Urinary bladder (tissue), 4 donors: ENCODE results near the gene SLC35F4. TPM values are rescaled to one million over a fixed set of nuclear protein-coding genes. Genes with fewer than 3 reads are reported as not detected.
A peak's percentile ranks its signal among the peaks of the same experiment; 100 is the strongest.
"Not testable (repeated sequence)": the region's sequence is repeated elsewhere in the genome, so short reads cannot be mapped to it uniquely, and the experiment has no call there.

Source experiments
- DNase-seq: peaks from one replicate; pipeline ENCODE4 v3.0.0-alpha.2; 2015; ENCODE audit errors: extremely low spot score
- H3K27ac ChIP-seq: one replicate; pipeline ENCODE4 v1.5.1; 2013; ENCODE audit warnings: low read depth, mild to moderate bottlenecking, moderate library complexity
- H3K36me3 ChIP-seq: one replicate; pipeline ENCODE4 v1.6.1; 2013; ENCODE audit warnings: mild to moderate bottlenecking, moderate library complexity; ENCODE audit not compliant: insufficient read depth
- H3K4me1 ChIP-seq: one replicate; pipeline ENCODE4 v1.6.1; 2013; ENCODE audit warnings: mild to moderate bottlenecking, moderate library complexity; ENCODE audit not compliant: insufficient read depth
- H3K4me3 ChIP-seq: one replicate; pipeline ENCODE4 v1.5.1; 2013; ENCODE audit warnings: low read depth, low read length
- WGBS: extraction: QIAGEN DNeasy Blood & Tissue Kit; methylation state at CpG from one replicate; pipeline ENCODE4 v1.1.7; 2013; 5-methylcytosine and 5-hydroxymethylcytosine counted together
- polyA plus RNA-seq: library from polyadenylated mRNA; stranded (reverse); fragments of 200-250 nt; gene quantifications from one replicate; pipeline ENCODE4 v1.2.3, GENCODE V29; 2013
- total RNA-seq: library from RNA; depleted of rRNA; stranded (reverse); fragments of >200 nt; gene quantifications from one replicate; pipeline ENCODE4 v1.2.3, GENCODE V29; 2014
- donor health status: healthy with polysubstance abuse.
- donor health status: healthy.

SLC35F4 gene
- total and polyA plus RNA-seq, 2 donors: 0.11 to 0.90 TPM

DNA sequence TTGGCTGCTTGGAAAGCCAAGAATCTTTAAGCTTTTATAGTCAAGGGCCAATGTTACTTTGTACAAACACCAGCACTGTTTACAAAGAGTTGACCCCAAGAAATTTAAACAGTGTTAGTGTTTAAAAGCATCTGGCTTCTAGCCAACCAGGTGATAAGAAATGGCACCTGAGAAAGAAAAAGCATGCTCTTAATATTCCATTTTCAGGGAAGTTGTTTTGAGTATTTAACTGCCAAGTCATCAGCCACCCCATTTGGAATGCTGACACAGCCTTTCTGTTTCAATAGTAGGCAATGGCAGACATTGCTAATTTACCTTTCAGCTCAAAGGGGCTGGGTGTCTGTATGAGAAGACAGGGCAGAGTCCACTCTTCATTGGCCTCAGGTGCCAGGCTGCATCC is 3.7 kb upstream of the SLC35F4 start:
- Histone ChIP-seq H3K4me3 (no peak overlapping the region), H3K36me3 (no peaks in the 10 kb centered on the region), H3K27ac (no peak overlapping the region), H3K4me1 (peaks cover 4% of the 10 kb centered on the region)
- DNase-seq: no peak

DNA sequence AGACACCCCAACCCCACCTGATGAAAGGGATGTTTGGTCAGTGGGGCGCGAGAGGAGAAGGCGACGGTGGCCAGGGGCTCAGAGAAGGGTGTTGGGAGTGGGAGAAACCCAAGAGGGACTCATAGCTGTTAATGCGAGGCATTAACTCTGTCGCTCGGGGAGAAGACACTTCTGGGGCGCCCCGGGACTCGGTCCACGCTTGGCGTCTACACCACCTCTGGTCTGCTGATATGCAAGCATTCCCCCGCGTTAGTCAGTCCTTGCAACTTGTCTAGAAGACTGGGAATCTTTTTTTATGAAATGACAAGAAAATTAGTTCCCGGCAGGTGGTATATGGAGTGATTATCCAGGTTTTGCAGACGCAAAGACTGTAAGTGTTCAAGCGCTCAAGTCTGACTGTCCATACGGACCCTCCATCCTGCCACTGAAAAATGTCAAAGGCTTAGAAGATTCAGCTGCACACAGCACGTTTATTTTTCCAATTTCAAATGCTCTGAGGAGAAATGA is 360 bp upstream of the SLC35F4 start:
- Histone ChIP-seq H3K27ac (no peak overlapping the region), H3K36me3 (no peaks in the 10 kb centered on the region), H3K4me3 (no peak overlapping the region), H3K4me1 (peaks cover 4% of the 10 kb centered on the region)
- WGBS: 19% methylated on average over 19 of the region's 19 CpGs
- DNase-seq: no peak

DNA sequence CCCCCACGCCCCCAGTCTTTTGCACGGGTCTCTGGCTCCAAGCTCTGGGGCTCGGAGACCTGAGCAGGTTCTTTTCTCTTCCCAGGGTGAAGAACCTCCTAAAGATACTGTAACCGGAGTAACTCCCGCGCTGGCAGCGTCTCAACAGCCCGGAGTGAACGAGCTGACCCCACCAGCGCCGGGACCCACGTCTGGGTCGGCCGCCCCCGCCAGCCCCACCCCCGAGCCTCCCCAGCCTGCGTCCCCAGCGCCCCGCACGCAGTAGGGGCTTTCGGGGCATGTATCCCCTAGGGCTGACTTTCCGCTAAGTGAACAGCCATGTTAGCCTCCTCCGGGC is 858 bp downstream of the SLC35F4 start:
- Histone ChIP-seq H3K36me3 (no peaks in the 10 kb centered on the region), H3K4me3 (peak overlapping the region; percentile 2), H3K4me1 (peaks cover 4% of the 10 kb centered on the region), H3K27ac (no peak overlapping the region)
- WGBS: 2% methylated on average over 23 of the region's 23 CpGs
- no peak for DNase-seq

DNA sequence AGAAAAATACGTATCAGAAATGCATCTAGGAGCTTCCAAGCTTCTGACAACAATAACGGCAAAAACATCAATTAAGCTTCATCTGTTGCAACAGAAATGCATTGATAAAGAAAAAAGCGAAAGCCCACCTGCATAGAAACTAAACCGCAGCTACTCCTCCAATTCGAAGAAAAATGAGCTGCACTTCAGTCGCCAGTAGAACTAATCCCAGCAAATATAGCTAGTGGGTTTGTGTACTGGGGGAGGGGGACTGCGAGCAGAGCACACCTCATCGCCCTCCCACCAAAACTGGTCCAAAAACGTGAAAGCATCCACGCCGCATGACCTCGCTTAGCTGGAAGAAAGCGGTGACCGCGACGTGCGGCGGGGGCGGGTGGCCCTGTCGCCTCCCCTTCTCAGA is 1.2 kb downstream of the SLC35F4 start:
- peaks cover 4% of the 10 kb centered on the region for H3K4me1 ChIP-seq
- H3K4me3 ChIP-seq: no peak overlapping the region
- no peak for DNase-seq
- no peaks in the 10 kb centered on the region for H3K36me3 ChIP-seq
- no peak overlapping the region for H3K27ac ChIP-seq
- 20% methylated on average over 20 of the region's 20 CpGs for WGBS

DNA sequence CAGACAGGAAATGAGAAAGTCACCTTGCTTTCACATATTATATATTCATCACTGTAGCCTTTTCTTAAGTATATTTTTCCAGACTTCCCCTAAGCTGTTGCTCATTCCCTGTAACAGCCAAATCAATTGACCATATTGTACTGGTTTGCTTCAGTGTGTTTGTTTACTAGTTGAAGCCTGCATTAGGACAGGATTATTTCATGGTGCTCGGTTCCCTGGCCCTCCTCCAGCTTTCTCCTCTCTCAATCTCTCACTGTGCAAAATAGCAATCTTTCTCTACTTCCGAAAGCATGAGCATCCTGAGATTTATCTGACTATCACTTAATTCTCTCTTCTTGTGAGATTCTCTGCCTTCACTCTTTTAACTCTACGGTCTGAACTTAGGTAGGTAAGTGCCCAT is 2.4 kb downstream of the SLC35F4 start:
- WGBS: 59% methylated on average over 3 of the region's 3 CpGs
- Histone ChIP-seq H3K36me3 (no peaks in the 10 kb centered on the region), H3K4me1 (peaks cover 4% of the 10 kb centered on the region), H3K27ac (no peak overlapping the region), H3K4me3 (no peak overlapping the region)
- DNase-seq: no peak

DNA sequence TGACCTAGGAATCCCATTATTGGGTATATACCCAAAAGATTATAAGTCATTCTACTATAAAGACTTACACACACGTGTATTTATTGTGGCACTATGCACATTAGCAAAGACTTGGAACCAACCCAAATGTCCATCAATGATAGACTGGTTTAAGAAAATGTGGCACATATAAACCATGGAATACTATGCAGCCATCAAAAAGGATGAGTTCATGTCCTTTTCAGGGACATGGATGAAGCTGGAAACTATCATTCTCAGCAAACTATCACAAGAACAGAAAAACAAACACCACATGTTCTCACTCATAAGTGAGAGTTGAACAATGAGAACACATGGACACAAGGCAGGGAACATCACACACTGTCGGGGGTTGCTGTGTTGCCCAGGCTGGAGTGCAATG is 10.2 kb downstream of the SLC35F4 start:
- H3K4me1 ChIP-seq, H3K4me3 ChIP-seq, H3K36me3 ChIP-seq, DNase-seq, H3K27ac ChIP-seq: not testable (repeated sequence)
- 88% methylated on average over 2 of the region's 2 CpGs for WGBS

DNA sequence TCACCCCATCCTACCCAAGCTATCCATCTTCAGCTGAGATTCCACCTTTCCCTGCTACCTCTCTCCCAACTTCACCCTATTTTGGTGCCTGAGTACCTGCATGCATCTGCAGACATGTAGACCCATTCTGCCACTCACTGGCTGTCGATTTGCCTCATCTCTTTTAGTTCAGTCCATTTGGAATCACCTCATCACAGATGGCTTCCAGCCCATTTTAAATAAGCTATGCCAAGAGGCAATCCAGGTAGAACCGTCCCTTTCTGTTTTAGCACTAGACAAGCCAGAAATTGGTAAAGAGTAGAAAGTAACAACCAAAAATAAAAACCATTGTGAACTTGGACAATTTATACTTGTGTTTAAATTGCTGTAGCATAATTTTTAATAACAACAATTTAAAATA is 11.3 kb downstream of the SLC35F4 start:
- WGBS: 75% methylated on average over 2 of the region's 2 CpGs
- DNase-seq: no peak

DNA sequence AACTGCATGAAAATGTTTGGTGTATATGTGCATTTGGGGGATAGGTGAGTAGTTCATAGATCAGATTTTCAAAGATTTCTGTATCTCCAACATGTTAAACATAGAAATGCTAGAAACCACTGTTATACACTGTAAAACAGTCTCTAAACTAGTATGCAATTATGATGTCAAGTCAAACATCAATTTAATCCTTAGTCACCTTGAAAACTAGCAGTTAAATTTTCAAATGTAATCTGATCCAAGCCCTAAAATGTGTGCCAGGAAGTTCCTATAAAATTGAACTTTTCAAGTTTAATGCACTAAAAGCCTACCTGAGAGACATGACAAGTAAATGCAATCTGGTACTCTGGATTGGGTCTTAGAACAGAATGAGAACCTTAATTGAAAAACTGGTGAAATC is 14.5 kb downstream of the SLC35F4 start:
- H3K27ac ChIP-seq: no peak overlapping the region
- no peak overlapping the region for H3K4me3 ChIP-seq
- no peak for DNase-seq
- H3K36me3 ChIP-seq: no peaks in the 10 kb centered on the region
- H3K4me1 ChIP-seq: no peaks in the 10 kb centered on the region

More for the DNA sequence above, 11.3 kb downstream of the SLC35F4 start:
- no peak overlapping the region for H3K4me3 ChIP-seq
- H3K27ac ChIP-seq: no peak overlapping the region
- no peaks in the 10 kb centered on the region for H3K36me3 ChIP-seq
- no peaks in the 10 kb centered on the region for H3K4me1 ChIP-seq

DNA sequence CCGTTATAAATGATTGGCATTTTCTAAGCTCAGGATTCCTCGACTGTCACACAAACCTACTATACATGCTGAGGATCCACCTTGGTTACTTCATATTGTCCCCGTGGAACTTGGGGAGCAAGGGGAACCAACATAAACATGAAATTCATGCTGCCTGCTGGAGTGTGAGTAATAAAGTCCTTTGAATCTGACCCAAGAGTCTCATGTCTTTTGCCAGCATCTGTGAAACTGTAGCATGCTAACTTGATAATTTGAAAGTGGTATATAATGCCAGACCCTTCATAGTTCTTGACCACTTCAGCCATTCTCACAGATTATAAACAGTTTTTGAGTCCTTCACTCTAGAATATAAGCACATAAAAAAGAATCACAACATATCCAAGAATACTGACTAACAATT is 17.1 kb downstream of the SLC35F4 start:
- 64% methylated on average over 3 of the region's 3 CpGs for WGBS
- Histone ChIP-seq H3K27ac (no peak overlapping the region), H3K36me3 (no peaks in the 10 kb centered on the region), H3K4me3 (no peak overlapping the region), H3K4me1 (no peaks in the 10 kb centered on the region)
- no peak for DNase-seq

DNA sequence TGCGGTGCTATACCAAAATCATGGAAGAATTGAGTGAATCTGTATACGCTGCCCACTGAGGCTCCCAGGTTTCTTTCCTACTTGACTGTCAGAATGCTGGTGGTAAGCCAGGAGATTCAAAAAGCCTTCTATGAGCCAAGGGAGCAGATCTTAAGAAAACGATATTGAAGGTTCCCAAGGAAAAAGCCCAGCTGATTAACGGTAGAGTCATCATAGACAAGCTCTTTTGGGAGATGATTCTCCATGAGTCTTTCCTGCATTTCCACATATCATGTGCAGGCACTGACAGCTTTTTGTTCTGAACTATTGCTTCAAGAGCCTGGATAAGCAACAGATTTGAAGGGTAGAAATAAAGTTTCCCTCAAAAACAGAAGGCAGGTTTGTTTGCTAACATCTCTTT is 17.5 kb downstream of the SLC35F4 start:
- H3K36me3 ChIP-seq: no peaks in the 10 kb centered on the region
- no peak overlapping the region for H3K4me3 ChIP-seq
- H3K4me1 ChIP-seq: no peaks in the 10 kb centered on the region
- DNase-seq: no peak
- no peak overlapping the region for H3K27ac ChIP-seq
- 59% methylated on average over 4 of the region's 4 CpGs for WGBS

DNA sequence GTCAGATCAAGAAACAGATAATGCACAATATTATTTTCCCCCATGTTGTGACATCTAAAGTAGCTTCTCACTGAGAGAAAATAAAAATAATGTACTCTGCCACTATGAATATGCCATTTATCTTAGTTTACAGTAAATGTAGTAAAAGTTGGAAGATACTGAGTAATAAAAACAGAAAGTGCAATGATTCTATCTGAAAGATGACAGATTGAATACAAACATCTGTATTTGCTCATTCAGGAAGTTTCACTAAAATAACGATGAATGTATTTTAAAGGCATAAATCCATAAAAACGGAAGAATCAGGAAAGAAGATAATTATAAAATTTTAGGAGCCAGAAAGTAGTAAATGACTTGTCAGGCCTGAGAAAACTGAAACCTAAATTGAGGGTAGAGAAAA is 18.2 kb downstream of the SLC35F4 start:
- Histone ChIP-seq H3K4me1 (no peaks in the 10 kb centered on the region), H3K27ac (no peak overlapping the region), H3K36me3 (no peaks in the 10 kb centered on the region), H3K4me3 (no peak overlapping the region)
- no peak for DNase-seq
- 29% methylated on average over 2 of the region's 2 CpGs for WGBS

DNA sequence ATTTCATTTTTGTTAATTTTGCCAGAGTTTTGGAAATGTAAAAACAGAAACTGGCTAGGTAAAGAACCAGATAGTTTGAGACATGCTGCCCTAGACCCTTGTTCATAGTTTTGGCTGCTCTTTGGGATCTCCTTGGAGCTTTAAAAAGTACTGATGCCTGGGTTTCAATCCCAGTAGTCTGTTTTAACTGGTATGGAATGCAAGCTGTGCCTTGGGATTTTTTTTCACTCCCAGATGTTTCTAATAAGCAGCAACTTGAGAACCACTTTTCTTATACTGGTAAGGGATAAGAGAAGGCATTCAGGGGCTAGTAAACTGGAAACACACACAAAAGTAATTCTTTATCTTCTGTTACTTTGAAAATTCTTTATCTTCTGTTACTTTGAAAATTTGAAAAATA is 18.8 kb downstream of the SLC35F4 start:
- H3K4me1 ChIP-seq: no peaks in the 10 kb centered on the region
- H3K4me3 ChIP-seq: no peak overlapping the region
- no peak for DNase-seq
- H3K27ac ChIP-seq: no peak overlapping the region
- H3K36me3 ChIP-seq: no peaks in the 10 kb centered on the region

DNA sequence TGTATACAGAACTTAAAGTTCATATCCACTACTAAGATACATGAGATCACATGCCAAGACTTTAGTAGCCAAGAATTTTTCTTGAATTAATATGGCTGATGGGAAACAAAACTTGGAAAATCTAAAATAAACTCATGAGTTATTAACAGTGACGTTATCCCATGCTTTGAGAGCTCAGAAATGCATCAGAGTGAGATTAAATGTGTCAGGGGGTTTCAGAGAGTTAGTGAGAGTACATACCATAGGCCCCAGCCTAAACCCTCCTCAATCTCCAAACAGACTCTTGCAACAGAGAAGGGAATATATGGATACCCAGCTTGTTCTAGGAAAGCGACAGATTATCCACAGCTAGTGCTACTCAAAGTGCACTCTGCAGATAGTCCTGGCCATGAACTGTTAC is 19.3 kb downstream of the SLC35F4 start:
- H3K4me3 ChIP-seq: no peak overlapping the region
- 30% methylated on average over 2 of the region's 2 CpGs for WGBS
- no peak overlapping the region for H3K27ac ChIP-seq
- no peak for DNase-seq
- no peaks in the 10 kb centered on the region for H3K4me1 ChIP-seq
- no peaks in the 10 kb centered on the region for H3K36me3 ChIP-seq

DNA sequence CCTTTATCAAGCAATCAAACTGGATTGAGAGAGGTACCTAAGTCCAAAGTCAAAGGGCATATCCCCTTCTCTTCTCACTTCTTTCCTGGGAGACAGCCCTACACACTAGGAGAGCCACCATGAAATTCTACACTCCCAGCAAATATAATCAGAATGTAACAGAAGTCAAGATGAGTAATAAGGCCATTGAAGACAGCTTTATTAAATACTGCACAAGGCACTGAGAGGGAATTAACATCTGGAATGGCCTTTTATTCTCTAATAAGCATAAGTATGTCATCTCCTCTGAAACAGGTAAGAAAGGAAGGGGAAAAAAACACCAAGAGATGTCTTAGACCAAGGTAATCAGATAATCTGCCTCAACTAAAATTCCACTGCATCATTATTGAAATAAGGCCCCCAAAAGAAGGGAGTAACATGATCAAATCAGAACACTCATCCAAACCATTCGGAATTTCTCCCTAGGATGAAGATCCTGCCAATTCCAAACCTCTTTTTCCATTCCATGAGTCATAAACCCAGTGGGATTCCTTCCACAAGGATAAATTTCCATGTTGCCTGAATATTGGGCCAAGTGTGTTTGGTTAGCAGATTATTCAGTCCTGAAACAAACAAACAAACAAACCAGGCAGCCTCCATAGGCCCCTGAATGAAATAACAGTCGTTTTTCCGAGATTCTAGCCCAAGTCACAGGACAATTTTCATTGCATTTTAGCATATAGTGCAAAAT is 19.9 kb downstream of the SLC35F4 start:
- no peak overlapping the region for H3K27ac ChIP-seq

DNA sequence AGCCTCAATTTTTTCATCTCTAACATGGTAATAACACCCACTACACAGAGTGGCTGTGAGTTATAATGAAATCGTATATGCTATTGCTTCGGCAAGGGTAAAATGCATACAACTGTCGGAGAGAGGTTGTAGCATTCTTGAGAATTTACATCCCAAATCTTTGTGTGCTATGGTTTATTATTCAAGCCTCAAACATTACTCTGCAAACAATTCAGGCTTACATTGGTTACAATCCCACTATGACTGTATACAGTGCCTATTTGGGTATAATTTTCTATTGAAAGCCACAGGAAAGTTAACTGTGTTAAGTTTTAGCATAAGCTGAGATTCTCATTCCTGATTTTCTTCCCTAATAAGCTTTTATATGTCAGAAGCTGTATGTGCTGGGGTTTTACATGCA is 20.6 kb downstream of the SLC35F4 start:
- Histone ChIP-seq H3K27ac (no peak overlapping the region), H3K36me3 (no peaks in the 10 kb centered on the region), H3K4me1 (no peaks in the 10 kb centered on the region), H3K4me3 (no peak overlapping the region)
- 92% methylated on average over 3 of the region's 3 CpGs for WGBS
- no peak for DNase-seq

More for the DNA sequence above, 19.9 kb downstream of the SLC35F4 start:
- DNase-seq: no peak
- WGBS: 53% methylated on average over 3 of the region's 3 CpGs
- no peaks in the 10 kb centered on the region for H3K4me1 ChIP-seq
- no peaks in the 10 kb centered on the region for H3K36me3 ChIP-seq
- H3K4me3 ChIP-seq: no peak overlapping the region
